ENCODE results near the gene PRELID1.
"Not testable (repeated sequence)": the region's sequence is repeated elsewhere in the genome, so short reads cannot be mapped to it uniquely, and the experiment has no call there.

PRELID1 gene

DNA sequence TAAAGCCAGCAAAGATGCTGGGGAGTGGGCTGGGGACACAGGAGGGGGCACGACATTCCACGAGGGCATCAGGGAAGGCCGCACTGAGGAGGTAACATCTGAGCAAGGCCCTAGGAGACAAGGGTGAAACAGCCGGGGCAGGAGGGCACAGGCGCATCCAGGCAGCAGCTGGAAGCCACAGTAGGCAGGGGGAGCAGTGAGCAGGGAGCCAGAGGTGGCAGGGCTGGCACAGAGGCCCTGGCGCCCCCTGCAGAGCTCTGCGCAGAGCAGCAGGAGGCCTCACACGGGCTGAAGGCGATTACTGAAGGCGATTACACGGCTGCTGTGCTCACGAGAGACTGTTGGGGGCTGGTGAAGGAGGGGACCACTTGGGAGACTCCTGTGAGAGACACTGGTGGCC is 32.5 kb downstream of the PRELID1 start:
- DNase-seq (ENCODE audit: low spot score) = no peak

DNA sequence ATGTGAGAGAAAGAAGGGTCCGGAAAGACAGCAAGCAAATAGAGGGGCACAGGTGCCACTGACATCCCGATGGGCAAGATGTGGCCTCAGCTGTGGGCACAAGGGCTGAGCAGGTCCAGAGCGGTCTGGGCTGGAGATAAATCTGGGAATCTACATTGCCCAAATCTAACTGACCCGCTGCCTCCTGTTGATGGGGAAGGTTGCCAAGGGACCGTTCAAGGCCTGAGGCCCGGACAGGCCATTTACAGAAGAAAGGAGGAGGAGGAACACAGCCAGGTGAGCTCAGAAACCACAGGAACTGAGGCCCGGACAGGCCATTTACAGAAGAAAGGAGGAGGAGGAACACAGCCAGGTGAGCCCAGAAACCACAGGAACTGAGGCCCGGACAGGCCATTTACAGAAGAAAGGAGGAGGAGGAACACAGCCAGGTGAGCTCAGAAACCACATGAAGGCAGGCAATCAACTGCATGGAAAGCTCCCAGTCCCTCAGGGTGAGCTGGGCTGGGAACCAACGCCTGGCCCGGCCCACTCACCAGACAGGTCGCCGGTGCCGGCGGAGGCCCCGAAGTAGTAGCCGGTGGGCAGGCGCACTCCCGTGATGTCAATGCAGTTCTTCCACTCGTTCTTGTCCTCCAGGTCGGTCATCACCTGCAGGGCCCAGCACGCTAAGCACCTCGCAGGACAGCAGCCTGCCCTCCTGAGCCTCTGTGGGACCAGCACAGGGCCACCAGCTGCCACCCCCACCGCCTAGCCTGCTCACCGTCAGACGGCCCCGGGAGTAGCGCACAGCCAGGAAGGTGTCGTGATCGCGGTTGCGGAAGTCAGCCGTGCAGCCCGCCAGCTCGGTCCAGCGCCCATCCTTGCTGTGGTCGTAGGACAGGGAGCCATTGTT is 33.2 kb downstream of the PRELID1 start:
- no peak for DNase-seq (ENCODE audit: low spot score)

DNA sequence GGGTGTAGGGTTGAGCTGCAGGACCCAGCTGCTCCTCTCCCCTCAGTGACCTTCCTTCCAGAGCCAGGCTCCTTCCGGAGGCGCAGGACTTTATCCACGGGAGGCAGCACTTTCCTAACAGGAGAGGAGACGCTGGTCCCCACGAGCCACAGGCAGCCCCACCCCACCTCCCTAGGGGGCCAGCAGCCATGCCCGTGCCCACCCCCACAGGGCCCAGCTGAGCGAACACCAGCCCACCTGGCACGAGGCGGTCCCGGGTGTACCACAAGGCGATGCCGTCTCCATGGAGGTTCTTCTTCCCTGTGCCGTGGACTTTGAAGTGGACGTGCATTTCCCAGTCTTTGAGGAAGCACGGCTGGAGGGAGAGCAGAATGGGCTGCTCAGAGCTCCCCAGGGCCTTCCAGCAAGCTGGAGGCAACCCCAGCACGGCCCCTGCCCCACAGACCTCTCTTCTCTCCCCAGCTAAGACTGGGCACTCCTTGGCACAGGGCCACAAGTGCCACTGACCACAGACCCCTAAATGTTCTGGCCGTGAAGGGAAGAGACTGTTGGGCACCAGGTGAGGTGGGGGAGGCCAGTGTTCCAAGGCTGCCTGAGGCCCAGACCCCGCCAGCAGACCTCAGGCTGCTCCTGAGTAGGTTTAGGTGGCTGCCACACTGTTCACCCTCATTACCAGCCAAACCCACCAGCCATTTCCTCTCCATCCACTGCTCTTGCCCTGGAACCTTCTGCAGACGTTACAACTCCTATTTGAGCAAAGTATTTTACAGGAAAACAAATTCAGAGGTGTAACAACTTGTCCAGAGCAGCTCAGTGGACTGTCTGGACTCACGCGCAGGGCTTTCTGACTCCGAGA is 34.9 kb downstream of the PRELID1 start:
- no peak for DNase-seq (ENCODE audit: low spot score)

DNA sequence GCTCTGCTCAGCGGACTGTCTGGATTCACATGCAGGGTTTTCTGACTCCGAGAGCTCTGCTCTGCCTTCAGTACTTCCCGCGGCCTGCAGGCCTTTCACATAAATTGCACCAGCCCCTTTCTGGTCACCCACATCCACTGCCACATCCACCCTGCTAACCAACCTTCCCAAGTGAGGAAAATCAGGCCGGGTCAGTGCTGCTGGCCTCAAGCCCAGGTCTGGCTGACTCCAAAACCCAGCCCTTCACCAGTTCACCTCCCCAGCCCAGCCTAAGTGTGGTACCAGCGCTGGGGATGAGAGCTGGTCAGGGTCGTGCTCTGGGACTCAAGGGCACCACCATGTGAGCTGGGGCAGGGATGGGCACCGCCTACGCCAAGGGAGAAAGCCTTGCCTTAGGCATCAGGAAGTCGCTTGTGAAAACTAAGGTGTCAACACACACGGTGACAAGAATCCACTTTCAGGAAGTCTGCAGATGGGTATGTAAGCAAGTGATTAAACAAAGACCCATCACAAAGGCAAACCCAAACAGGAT is 35.6 kb downstream of the PRELID1 start:
- DNase-seq (ENCODE audit: low spot score) = no peak

DNA sequence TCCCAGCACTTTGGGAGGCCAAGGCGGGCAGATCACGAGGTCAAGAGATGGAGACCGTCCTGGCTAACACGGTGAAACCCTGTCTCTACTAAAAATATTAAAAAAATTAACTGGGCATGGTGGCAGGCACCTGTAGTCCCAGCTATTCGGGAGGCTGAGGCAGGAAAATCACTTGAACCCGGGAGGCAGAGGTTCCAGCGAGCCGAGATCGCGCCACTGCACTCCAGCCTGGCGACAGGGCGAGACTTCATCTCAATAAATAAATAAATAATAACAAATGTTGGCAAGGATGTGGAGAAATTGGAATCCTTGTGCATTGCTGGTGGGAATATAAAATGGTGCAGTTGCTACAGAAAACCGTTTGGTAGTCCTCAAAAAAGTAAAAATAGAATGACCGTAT is 39.4 kb downstream of the PRELID1 start:
- not testable (repeated sequence) for DNase-seq (ENCODE audit: low spot score)

DNA sequence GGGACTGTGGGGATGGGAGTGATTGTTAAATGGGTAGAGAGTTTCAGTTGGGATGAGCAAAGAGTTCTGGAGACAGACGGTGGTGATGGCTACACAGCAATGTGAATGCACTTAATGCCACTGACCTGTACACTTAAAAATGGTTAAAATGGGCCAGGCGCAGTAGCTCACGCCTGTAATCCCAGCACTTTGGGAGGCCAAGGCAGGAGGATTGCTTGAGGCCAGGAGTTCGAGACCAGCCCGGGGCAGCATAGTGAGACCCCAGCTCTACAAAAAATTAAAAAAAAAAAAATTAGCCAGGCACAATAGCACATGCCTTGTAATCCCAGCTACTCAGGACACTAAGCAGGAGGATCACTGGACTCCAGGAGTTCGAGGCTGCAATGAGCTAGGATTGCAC is 40.2 kb downstream of the PRELID1 start:
- no peak for DNase-seq (ENCODE audit: low spot score)

DNA sequence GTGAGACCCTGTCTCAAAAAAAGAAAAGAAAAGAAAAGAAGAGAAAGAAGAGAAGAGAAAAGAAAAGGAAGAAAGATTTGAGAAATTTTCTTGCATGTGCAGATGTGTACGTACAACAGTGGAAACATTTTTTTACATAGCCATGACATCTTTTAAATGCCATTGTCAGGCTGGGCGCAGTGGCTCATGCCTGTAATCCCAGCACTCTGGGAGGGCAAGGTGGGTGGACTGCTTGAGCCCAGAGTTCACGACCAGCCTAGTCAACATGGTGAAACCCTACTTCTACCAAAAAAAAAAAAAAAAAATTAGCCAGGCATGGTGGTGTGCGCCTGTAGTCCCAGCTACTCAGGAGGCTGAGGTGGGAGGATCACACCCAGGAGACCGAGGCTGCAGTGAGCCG is 41.3 kb downstream of the PRELID1 start:
- DNase-seq (ENCODE audit: low spot score) = no peak

DNA sequence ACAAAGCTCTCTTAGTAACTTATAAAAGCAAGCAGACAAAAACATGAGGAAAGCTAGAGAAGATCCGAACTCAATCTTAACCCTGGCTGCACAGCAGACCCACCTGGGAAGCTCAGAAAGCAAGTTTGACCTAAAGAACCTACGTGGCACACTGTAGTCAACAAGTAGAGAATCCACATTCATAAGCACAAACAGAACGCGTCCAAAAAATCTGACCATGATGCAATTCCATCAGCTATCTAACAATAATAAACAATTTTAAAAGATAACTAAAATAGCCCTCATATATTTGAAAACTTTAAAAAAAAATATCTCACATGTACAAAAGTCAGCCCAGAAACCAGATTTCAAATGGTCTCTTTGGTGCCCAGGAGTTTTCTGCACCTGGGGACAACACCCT is 43.2 kb downstream of the PRELID1 start:
- DNase-seq (ENCODE audit: low spot score) = no peak

DNA sequence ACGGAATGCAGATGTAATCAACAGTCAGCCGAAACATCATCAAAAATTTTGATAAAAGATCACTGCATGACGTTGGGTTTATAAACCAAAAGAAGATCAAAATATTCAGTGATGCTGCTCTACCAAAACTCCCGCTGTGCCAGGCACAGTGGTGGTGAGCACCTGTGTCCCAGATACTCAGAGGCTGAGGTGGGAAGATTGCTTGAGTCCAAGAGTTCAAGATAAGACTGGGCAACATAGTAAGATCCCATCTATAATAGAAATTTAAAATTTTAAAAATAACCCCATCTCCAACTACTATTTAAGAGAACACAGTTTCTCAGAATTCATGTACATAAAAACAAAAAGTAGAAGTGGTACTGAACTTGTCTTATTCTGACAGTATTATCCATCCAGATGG is 44.1 kb downstream of the PRELID1 start:
- DNase-seq (ENCODE audit: low spot score) = no peak

DNA sequence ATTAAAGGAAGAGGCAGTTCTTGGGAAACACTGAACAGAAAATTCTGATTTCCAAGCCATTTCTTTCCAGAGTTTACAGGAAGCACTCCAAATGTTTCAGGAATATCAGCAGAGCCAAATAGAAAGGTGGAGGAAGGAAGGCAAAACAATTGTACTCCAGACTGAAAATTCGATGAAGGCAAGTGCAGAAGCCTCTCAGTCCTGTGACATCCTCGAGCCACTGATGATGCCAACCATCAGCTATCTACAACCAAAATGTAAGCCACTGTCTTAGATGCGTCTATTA is 45.7 kb downstream of the PRELID1 start:
- no peak for DNase-seq (ENCODE audit: low spot score)

DNA sequence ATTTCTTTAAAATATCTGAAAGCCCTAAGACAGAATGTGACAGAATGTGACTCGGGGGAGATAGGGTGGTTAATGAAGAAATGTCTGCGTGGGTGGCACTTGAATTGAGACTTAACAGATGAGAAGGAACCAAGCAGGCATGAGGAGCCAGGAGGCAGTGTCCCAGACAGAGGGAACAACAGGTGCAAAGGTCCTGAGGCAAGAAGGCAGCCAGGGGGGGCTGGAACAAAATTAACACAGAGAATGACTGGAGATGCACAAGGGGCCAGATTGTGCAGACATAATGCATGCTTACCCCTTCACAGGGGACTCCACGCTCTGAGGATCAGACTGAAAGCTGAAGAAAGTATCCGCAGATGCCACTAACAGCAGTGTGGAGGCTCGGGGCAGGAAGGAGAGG is 46.2 kb downstream of the PRELID1 start:
- no peak for DNase-seq (ENCODE audit: low spot score)

DNA sequence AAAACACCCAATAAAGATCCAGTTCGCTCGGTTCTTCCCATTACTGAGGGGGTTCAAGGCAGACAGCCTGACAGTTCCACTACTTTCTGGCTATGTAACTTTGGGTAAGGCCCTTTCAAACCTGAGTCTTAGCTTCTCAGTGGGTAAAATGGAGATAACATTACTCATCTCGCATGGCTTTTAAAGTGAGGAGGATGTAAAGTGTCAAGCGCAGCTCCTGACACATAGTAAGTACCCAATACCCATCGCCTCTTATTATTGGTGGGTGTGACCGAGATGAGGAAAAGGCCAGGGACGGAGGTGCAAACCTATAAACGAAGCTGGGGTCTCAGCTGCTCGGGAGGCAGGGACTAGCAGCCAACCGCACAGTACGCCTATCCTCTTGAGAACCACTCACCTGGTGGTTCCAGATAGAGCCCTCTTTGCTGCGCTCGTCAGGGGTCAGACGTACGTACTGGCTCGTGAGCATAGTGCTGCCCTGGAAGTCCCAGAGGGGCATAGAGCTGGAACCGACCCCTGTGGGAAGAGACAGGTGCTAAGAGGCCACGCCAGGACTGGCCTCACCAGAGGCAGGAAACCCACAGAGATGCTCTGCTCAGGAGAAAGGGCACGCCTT is 47.3 kb downstream of the PRELID1 start:
- no peak for DNase-seq (ENCODE audit: low spot score)

DNA sequence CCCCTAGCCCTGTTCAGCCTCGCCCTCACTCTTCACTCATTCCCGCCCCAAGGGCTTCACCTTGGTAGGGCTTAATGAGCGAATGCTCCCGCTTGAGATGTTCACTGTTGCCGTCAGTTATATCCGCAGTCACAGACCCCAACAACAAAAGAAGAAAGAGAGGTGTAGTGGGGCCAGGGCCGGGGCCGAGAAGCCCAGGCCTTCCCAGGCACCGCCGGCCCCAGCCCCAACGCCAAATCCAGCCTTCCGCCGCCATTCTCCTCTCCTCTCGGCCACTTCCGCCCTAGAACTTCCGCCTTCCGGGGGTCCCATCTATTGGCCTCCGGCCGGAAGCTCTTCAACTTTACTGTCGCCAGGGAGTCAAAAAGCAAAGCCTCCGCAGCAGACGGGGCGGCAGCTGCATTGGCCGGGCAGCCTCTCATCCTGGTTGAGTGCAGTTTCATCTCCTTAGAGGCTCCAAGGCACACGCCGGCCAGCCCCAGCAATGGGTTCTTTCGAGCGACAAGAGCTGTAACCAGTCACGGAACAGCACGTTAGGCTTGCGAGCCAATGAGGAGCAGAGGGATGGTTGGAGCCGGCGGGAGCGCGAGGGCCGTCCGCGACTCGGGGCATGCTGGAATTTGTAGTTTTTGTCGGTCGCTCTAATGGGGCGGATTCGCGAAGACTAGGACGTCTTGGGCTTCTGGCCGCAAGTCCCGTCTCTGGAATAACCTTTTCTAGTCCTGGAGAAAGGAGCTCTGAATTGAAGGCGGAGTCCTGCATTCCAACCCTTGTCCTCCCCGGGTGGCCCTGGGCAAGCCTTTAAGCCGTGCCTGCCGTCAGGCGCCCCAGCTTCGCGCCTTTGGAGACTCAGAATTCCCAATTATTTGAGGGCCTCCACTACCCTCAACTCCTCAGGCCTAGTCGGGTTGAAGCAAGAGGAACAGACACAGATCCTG is 48.1 kb downstream of the PRELID1 start, which contains the start of gene LMAN2:
Gene LMAN2, minus strand, starts transcription at position 277 of the 938 bp plus-strand sequence. Its CDS starts 21 bp downstream, at position 256.
- peak; percentile 99 for DNase-seq (ENCODE audit: low spot score)

DNA sequence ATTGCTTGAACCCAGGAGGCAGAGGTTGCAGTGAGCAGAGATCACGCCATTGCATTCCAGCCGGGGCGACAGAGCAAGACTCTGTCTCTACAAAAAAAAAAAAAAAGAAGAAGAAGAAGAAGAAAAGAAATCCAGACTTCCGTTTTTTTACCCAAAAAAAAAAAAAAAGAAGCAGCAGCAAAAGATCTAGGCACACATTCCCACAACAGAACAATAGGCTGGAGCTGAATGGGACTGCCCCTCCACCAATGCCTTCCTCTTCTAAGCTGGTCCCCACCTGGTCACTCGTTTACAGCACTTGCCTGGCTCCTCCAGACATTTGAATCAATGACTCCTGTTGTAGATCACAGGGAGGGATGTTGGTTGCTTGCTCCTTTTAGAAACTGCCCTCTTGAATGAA is 49.5 kb downstream of the PRELID1 start:
- no peak for DNase-seq (ENCODE audit: low spot score)

DNA sequence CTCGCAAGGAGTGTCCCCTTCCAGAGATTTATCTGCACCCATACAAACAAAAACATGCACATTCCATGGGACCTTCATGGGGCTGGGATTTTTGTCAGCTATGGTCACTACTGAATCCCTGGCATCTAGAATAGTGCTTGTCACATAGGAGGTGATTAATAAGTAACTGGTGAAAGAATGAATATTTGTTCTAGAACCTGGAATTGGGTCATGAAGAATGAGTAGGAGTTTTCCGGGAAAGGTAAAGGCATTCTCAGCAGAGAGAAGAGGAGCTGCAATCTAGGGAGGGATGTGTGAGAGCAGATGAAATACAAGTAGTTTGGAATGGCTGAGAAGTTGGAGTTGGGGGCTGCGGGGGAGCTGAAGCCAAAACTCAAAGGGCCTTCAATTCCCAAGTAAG is 50.7 kb downstream of the PRELID1 start:
- DNase-seq (ENCODE audit: low spot score) = no peak

DNA sequence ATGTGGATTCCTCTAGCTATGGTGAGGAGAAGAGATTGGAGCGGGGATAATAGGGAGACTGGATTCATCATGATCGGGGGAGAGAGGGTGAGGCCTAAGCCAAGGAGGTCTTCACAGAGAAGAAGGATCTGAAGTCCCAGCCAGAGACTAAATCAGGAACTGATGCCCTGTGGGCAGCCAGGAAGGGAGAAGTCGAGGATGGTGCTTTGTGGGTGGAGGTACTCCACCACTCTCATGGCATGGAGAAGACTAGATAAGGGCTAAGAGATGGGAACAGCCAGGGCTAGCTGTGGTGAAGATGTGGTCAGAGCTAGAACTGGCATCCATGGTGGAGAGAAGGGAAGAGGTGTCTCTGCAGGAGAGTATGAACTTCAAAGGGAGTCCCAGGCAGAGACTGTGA is 51.1 kb downstream of the PRELID1 start:
- DNase-seq (ENCODE audit: low spot score) = no peak

DNA sequence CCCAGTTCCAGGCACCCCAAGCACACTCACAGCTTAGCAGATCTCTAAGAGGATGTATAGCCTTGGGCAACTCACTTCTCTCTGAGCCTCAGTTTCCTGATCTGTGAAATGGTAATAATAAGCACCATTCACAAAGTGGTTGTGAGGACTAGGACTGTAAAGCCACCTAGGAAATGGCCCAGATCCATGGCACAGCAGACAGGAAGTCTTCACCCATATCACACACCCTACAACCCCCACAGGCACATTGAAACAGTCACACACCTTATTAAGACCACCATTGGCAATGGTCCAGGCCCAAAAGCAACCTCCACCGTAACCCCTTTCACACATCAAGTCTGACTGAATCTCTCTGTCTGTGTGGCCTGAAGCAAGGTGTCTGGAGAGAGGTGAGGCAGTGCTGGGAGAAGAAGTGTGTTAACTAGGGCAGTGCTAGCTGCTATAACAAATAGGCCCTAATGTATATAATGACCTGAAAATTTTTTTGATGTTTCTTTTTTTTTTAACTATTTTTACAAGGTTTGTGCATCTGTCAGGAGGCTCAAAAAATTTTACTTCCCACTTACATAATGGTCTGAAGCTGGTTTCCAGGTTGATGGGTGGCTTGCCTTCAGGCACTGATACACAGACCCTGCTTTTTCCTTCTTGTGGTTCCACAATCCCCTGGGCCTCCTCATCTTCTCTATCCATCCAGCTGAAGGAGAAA is 51.7 kb downstream of the PRELID1 start:
- no peak for DNase-seq (ENCODE audit: low spot score)

DNA sequence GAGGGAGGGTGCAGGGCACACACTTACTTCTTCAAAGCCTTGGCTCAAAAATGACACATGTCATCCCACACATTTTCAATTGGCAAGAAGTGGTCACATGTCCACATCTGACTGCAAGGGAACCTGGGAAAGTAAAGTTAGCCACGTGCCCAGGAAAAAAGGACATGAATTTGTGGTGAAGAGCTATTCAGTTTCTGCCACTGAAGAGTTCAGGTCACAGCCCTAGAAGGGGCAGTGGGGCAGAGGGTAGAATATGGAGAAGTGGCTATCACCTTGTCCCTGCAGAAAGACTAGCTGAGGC is 52.2 kb downstream of the PRELID1 start:
- no peak for DNase-seq (ENCODE audit: low spot score)
